ENCODE measurements around the gene NANOS1. TPM values are rescaled to one million over a fixed set of nuclear protein-coding genes. Genes with fewer than 3 reads are reported as not detected.

NANOS1 gene
- total and polyA plus RNA-seq, 2 donors = 0.52 to 3.2 TPM

- peaks cover 87 to 90% of the 10 kb centered on the region in 2 donors for H3K36me3 ChIP-seq (ENCODE audit: control insufficient read depth in 2 of 2, insufficient read depth in 2 of 2, low read length in 1 of 2)
These were observed 12.7 kb downstream of the NANOS1 start for GRCh38 chr10:119042169-119042568.

GRCh38 chr10:119045561-119045960 is 16.0 kb downstream of the NANOS1 start:
- Histone ChIP-seq H3K9me3 (ENCODE audit: control insufficient read depth in 2 of 2, insufficient read depth in 1 of 2, low read length in 1 of 2) (peaks cover 0 to 1% of the 10 kb centered on the region in 2 donors), H3K36me3 (ENCODE audit: control insufficient read depth in 2 of 2, insufficient read depth in 2 of 2, low read length in 1 of 2) (peaks cover 85 to 93% of the 10 kb centered on the region in 2 donors), H3K4me1 (ENCODE audit: control insufficient read depth in 2 of 2, insufficient read depth in 2 of 2, low read length in 2 of 2) (no peaks in the 10 kb centered on the region), H3K27ac (ENCODE audit: low read depth in 1 of 2, low read length in 1 of 2) (no peak overlapping the region), H3K4me3 (ENCODE audit: low read length in 2 of 2) (no peak overlapping the region), H3K27me3 (ENCODE audit: control insufficient read depth in 2 of 2, insufficient read depth in 1 of 2, low read length in 1 of 2) (no peaks in the 10 kb centered on the region)
- 98% methylated on average over 7 of the region's 7 CpGs for WGBS
- no peak for DNase-seq (ENCODE audit: low read depth in 6 of 9, low spot score in 9 of 9)

More at GRCh38 chr10:119042169-119042568, 12.7 kb downstream of the NANOS1 start:
- H3K27me3 ChIP-seq (ENCODE audit: control insufficient read depth in 2 of 2, insufficient read depth in 1 of 2, low read length in 1 of 2) = no peaks in the 10 kb centered on the region
- H3K4me3 ChIP-seq (ENCODE audit: low read length in 2 of 2) = no peak overlapping the region
- 98% methylated on average over 26 of the region's 26 CpGs for WGBS
- H3K9me3 ChIP-seq (ENCODE audit: control insufficient read depth in 2 of 2, insufficient read depth in 1 of 2, low read length in 1 of 2) = peaks cover 0 to 1% of the 10 kb centered on the region in 2 donors
- H3K4me1 ChIP-seq (ENCODE audit: control insufficient read depth in 2 of 2, insufficient read depth in 2 of 2, low read length in 2 of 2) = no peaks in the 10 kb centered on the region
- no peak overlapping the region for H3K27ac ChIP-seq (ENCODE audit: low read depth in 1 of 2, low read length in 1 of 2)
- no peak for DNase-seq (ENCODE audit: low read depth in 6 of 9, low spot score in 9 of 9)

GRCh38 chr10:119049361-119049760 is 19.8 kb downstream of the NANOS1 start:
- DNase-seq (ENCODE audit: low read depth in 6 of 9, low spot score in 9 of 9) = no peak
- Histone ChIP-seq H3K4me3 (ENCODE audit: low read length in 2 of 2) (no peak overlapping the region), H3K36me3 (ENCODE audit: control insufficient read depth in 2 of 2, insufficient read depth in 2 of 2, low read length in 1 of 2) (peaks cover 71 to 92% of the 10 kb centered on the region in 2 donors), H3K27me3 (ENCODE audit: control insufficient read depth in 2 of 2, insufficient read depth in 1 of 2, low read length in 1 of 2) (no peaks in the 10 kb centered on the region), H3K9me3 (ENCODE audit: control insufficient read depth in 2 of 2, insufficient read depth in 1 of 2, low read length in 1 of 2) (no peaks in the 10 kb centered on the region), H3K27ac (ENCODE audit: low read depth in 1 of 2, low read length in 1 of 2) (no peak overlapping the region), H3K4me1 (ENCODE audit: control insufficient read depth in 2 of 2, insufficient read depth in 2 of 2, low read length in 2 of 2) (no peaks in the 10 kb centered on the region)
- 98% methylated on average over 5 of the region's 5 CpGs for WGBS

GRCh38 chr10:119049777-119050176 is 20.3 kb downstream of the NANOS1 start:
- Histone ChIP-seq H3K4me3 (ENCODE audit: low read length in 2 of 2) (no peak overlapping the region), H3K36me3 (ENCODE audit: control insufficient read depth in 2 of 2, insufficient read depth in 2 of 2, low read length in 1 of 2) (peaks cover 71 to 92% of the 10 kb centered on the region in 2 donors), H3K27ac (ENCODE audit: low read depth in 1 of 2, low read length in 1 of 2) (no peak overlapping the region), H3K9me3 (ENCODE audit: control insufficient read depth in 2 of 2, insufficient read depth in 1 of 2, low read length in 1 of 2) (no peaks in the 10 kb centered on the region), H3K27me3 (ENCODE audit: control insufficient read depth in 2 of 2, insufficient read depth in 1 of 2, low read length in 1 of 2) (no peaks in the 10 kb centered on the region), H3K4me1 (ENCODE audit: control insufficient read depth in 2 of 2, insufficient read depth in 2 of 2, low read length in 2 of 2) (no peaks in the 10 kb centered on the region)
- WGBS = 97% methylated on average over 14 of the region's 14 CpGs
- no peak for DNase-seq (ENCODE audit: low read depth in 6 of 9, low spot score in 9 of 9)

- Histone ChIP-seq H3K27me3 (ENCODE audit: control insufficient read depth in 2 of 2, insufficient read depth in 1 of 2, low read length in 1 of 2) (no peaks in the 10 kb centered on the region), H3K4me3 (ENCODE audit: low read length in 2 of 2) (no peak overlapping the region), H3K9me3 (ENCODE audit: control insufficient read depth in 2 of 2, insufficient read depth in 1 of 2, low read length in 1 of 2) (no peaks in the 10 kb centered on the region), H3K4me1 (ENCODE audit: control insufficient read depth in 2 of 2, insufficient read depth in 2 of 2, low read length in 2 of 2) (no peaks in the 10 kb centered on the region), H3K36me3 (ENCODE audit: control insufficient read depth in 2 of 2, insufficient read depth in 2 of 2, low read length in 1 of 2) (peaks cover 73 to 94% of the 10 kb centered on the region in 2 donors), H3K27ac (ENCODE audit: low read depth in 1 of 2, low read length in 1 of 2) (no peak overlapping the region)
- WGBS = 97% methylated on average over 3 of the region's 3 CpGs
- DNase-seq (ENCODE audit: low read depth in 6 of 9, low spot score in 9 of 9) = no peak
These were observed 22.3 kb downstream of the NANOS1 start for GRCh38 chr10:119051775-119052174.

- H3K9me3 ChIP-seq (ENCODE audit: control insufficient read depth in 2 of 2, insufficient read depth in 1 of 2, low read length in 1 of 2) = no peaks in the 10 kb centered on the region
- H3K27ac ChIP-seq (ENCODE audit: low read depth in 1 of 2, low read length in 1 of 2) = no peak overlapping the region
- no peak overlapping the region for H3K4me3 ChIP-seq (ENCODE audit: low read length in 2 of 2)
- H3K27me3 ChIP-seq (ENCODE audit: control insufficient read depth in 2 of 2, insufficient read depth in 1 of 2, low read length in 1 of 2) = no peaks in the 10 kb centered on the region
- no peak for DNase-seq (ENCODE audit: low read depth in 6 of 9, low spot score in 9 of 9)
- H3K36me3 ChIP-seq (ENCODE audit: control insufficient read depth in 2 of 2, insufficient read depth in 2 of 2, low read length in 1 of 2) = peaks cover 69 to 96% of the 10 kb centered on the region in 2 donors
- WGBS = 100% methylated on average over 1 of the region's 1 CpG
- no peaks in the 10 kb centered on the region for H3K4me1 ChIP-seq (ENCODE audit: control insufficient read depth in 2 of 2, insufficient read depth in 2 of 2, low read length in 2 of 2)
These were observed 26.0 kb downstream of the NANOS1 start for GRCh38 chr10:119055472-119055871.

GRCh38 chr10:119058010-119058409 is 28.5 kb downstream of the NANOS1 start:
- Histone ChIP-seq H3K27me3 (ENCODE audit: control insufficient read depth in 2 of 2, insufficient read depth in 1 of 2, low read length in 1 of 2) (no peaks in the 10 kb centered on the region), H3K36me3 (ENCODE audit: control insufficient read depth in 2 of 2, insufficient read depth in 2 of 2, low read length in 1 of 2) (peaks cover 62 to 96% of the 10 kb centered on the region in 2 donors), H3K4me1 (ENCODE audit: control insufficient read depth in 2 of 2, insufficient read depth in 2 of 2, low read length in 2 of 2) (no peaks in the 10 kb centered on the region), H3K4me3 (ENCODE audit: low read length in 2 of 2) (no peak overlapping the region), H3K27ac (ENCODE audit: low read depth in 1 of 2, low read length in 1 of 2) (no peak overlapping the region), H3K9me3 (ENCODE audit: control insufficient read depth in 2 of 2, insufficient read depth in 1 of 2, low read length in 1 of 2) (no peaks in the 10 kb centered on the region)
- DNase-seq (ENCODE audit: low read depth in 6 of 9, low spot score in 9 of 9) = no peak
- WGBS = 98% methylated on average over 11 of the region's 11 CpGs

GRCh38 chr10:119059557-119059956 is 30.0 kb downstream of the NANOS1 start:
- H3K36me3 ChIP-seq (ENCODE audit: control insufficient read depth in 2 of 2, insufficient read depth in 2 of 2, low read length in 1 of 2) = peaks cover 56 to 97% of the 10 kb centered on the region in 2 donors
- DNase-seq (ENCODE audit: low read depth in 6 of 9, low spot score in 9 of 9) = no peak
- H3K27me3 ChIP-seq (ENCODE audit: control insufficient read depth in 2 of 2, insufficient read depth in 1 of 2, low read length in 1 of 2) = no peaks in the 10 kb centered on the region
- no peak overlapping the region for H3K4me3 ChIP-seq (ENCODE audit: low read length in 2 of 2)
- H3K9me3 ChIP-seq (ENCODE audit: control insufficient read depth in 2 of 2, insufficient read depth in 1 of 2, low read length in 1 of 2) = no peaks in the 10 kb centered on the region
- no peak overlapping the region for H3K27ac ChIP-seq (ENCODE audit: low read depth in 1 of 2, low read length in 1 of 2)
- WGBS = 95% methylated on average over 4 of the region's 4 CpGs
- H3K4me1 ChIP-seq (ENCODE audit: control insufficient read depth in 2 of 2, insufficient read depth in 2 of 2, low read length in 2 of 2) = no peaks in the 10 kb centered on the region

GRCh38 chr10:119060107-119060506 is 30.6 kb downstream of the NANOS1 start:
- DNase-seq (ENCODE audit: low read depth in 6 of 9, low spot score in 9 of 9) = no peak
- WGBS = 99% methylated on average over 1 of the region's 1 CpG
- Histone ChIP-seq H3K9me3 (ENCODE audit: control insufficient read depth in 2 of 2, insufficient read depth in 1 of 2, low read length in 1 of 2) (no peaks in the 10 kb centered on the region), H3K4me1 (ENCODE audit: control insufficient read depth in 2 of 2, insufficient read depth in 2 of 2, low read length in 2 of 2) (no peaks in the 10 kb centered on the region), H3K27ac (ENCODE audit: low read depth in 1 of 2, low read length in 1 of 2) (no peak overlapping the region), H3K36me3 (ENCODE audit: control insufficient read depth in 2 of 2, insufficient read depth in 2 of 2, low read length in 1 of 2) (peaks cover 56 to 97% of the 10 kb centered on the region in 2 donors), H3K27me3 (ENCODE audit: control insufficient read depth in 2 of 2, insufficient read depth in 1 of 2, low read length in 1 of 2) (no peaks in the 10 kb centered on the region), H3K4me3 (ENCODE audit: low read length in 2 of 2) (no peak overlapping the region)

GRCh38 chr10:119061352-119061751 is 31.8 kb downstream of the NANOS1 start:
- no peak for DNase-seq (ENCODE audit: low read depth in 6 of 9, low spot score in 9 of 9)
- peaks cover 53 to 91% of the 10 kb centered on the region in 2 donors for H3K36me3 ChIP-seq (ENCODE audit: control insufficient read depth in 2 of 2, insufficient read depth in 2 of 2, low read length in 1 of 2)
- 94% methylated on average over 1 of the region's 1 CpG for WGBS

More at GRCh38 chr10:119061352-119061751, 31.8 kb downstream of the NANOS1 start:
- H3K27me3 ChIP-seq (ENCODE audit: control insufficient read depth in 2 of 2, insufficient read depth in 1 of 2, low read length in 1 of 2) = no peaks in the 10 kb centered on the region
- no peak overlapping the region for H3K27ac ChIP-seq (ENCODE audit: low read depth in 1 of 2, low read length in 1 of 2)
- no peak overlapping the region for H3K4me3 ChIP-seq (ENCODE audit: low read length in 2 of 2)
- no peaks in the 10 kb centered on the region for H3K9me3 ChIP-seq (ENCODE audit: control insufficient read depth in 2 of 2, insufficient read depth in 1 of 2, low read length in 1 of 2)
- H3K4me1 ChIP-seq (ENCODE audit: control insufficient read depth in 2 of 2, insufficient read depth in 2 of 2, low read length in 2 of 2) = no peaks in the 10 kb centered on the region

All from thymus (tissue), 11 donors.